AG04449 (cell line): ENCODE data around the gene LATS2.

Experiments used
- CTCF ChIA-PET: fragments of 350-600 bp; formaldehyde crosslinking; extraction: SDS; loops from one replicate; lab custom pipeline; 2021; ENCODE audit warnings: antibody characterized with exemption; lab: Yijun Ruan, JAX
- POLR2A ChIA-PET: fragments of 400-600, 350-600 bp; formaldehyde crosslinking; extraction: SDS; loops from one replicate; lab custom pipeline; 2020; ENCODE audit warnings: antibody characterized with exemption, inconsistent platforms; lab: Yijun Ruan, JAX
- DNase-seq: peaks from one replicate; pipeline ENCODE4 v3.0.0-alpha.2; 2010; ENCODE audit warnings: low read depth, low spot score
- H3K4me3 ChIP-seq: 2 replicates; pipeline ENCODE4 v1.5.1; 2011; ENCODE audit warnings: low read depth, mild to moderate bottlenecking, control low read depth, low read length
- CTCF ChIP-seq: IDR thresholded peaks from one replicate; pipeline ENCODE4 v1.5.1; 2011; ENCODE audit warnings: mild to moderate bottlenecking, moderate library complexity, low read length, control low read depth, inconsistent platforms; ENCODE audit not compliant: insufficient read depth; ENCODE audit errors: missing control alignments

LATS2 gene

DNA sequence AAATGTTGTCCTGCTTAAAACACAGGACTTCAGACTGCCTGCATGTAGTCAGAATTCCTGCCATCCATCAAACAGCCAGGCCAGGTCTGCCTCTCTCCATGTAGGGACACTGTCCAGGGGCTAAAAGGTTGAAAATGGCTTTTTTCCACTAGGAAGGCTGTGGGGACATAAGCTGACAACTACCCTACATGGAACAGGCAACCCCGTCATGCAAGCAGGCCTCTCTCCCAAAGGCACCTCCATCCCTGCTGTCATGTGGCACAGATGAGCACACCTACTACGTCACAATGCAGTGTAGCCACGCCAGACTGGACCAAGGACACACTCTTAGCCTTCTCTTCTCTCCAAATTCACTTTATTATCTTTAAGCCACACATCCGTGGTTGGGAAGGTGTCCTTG is 40.8 kb downstream of the LATS2 start:
- no peak for DNase-seq
- ChIA-PET CTCF (interaction anchor here (1.2 to 1.4 kb wide), 2 partner anchors 15 to 457 kb away, joined by 3 to 4 read pairs; no protein-coding TSS in a partner anchor), POLR2A (no interaction called here)
- TF ChIP-seq CTCF, result no peak
- no peak overlapping the region for H3K4me3 ChIP-seq

DNA sequence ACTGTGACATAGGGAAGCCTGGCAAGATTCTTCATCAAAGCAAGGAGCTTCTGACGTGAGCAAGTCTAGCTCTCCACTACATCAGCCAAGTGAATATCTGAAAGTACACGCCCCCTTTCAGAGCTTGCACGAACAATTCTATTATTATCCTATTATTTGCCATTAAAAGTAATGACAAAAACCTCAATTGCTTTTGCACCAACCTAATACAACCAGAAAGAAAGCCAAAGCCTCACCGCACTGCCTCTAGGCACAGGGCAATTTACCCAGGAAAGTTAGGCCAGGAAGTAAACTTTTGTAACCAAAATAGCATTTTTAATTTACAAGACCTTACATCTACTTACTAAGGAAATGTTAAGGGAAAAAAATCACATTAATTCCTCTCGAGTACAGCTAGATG is 41.2 kb downstream of the LATS2 start:
- no peak for DNase-seq
- ChIA-PET POLR2A (interaction anchor here (0.7 to 1.0 kb wide), 2 partner anchors 10 kb away, joined by 3 to 4 read pairs; no protein-coding TSS in a partner anchor), CTCF (interaction anchor here (1.2 to 1.4 kb wide), 2 partner anchors 15 to 457 kb away, joined by 3 to 4 read pairs; no protein-coding TSS in a partner anchor)
- no peak overlapping the region for H3K4me3 ChIP-seq
- no peak for TF ChIP-seq CTCF

DNA sequence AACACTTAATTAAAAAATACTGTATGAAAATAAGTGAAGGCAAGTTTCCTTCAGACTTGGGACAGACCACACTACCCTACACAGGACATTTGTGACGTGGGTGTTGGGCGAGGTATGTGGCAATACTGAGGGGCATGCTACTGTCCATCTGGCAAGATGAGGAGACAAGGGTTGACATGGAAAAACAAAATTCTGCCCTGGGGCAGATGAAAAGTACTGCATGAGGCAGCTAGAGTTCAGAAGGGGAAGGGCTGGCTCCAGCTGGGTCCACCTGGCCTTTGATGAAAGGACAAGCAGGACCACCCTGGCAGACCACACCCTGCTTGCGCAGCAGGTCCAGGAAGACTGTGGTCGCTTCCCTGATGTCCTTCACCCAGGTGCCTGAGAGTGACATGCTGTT is 43.2 kb downstream of the LATS2 start:
- ChIA-PET POLR2A (no interaction called here), CTCF (no interaction called here)
- no peak overlapping the region for H3K4me3 ChIP-seq
- no peak for DNase-seq
- no peak for TF ChIP-seq CTCF

DNA sequence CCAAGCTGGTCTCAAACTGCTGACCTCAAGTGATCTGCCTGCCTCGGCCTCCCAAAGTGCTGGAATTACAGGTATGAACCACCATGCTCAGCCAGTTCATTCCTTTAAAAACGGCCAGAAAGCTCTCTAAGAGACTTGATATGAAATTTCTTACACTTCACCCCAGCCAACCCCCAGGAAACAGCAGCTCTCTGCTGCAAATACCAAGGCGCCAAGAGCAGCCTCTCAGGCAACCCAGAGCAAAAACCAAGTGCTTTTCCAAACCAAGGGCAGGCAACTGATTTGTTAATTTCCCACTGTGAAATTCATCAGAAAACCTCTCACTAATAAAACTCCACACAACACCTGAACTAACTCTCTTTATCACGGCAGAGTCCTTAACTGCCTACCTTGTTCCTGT is 44.9 kb downstream of the LATS2 start:
- POLR2A ChIA-PET, result interaction anchor here (1.4 kb wide), 1 partner anchor 44 kb away, joined by 3 read pairs; no protein-coding TSS in a partner anchor
- CTCF ChIA-PET, result interaction anchor here (1.7 kb wide), 1 partner anchor 17 kb away, joined by 4 read pairs; no protein-coding TSS in a partner anchor
- no peak overlapping the region for H3K4me3 ChIP-seq
- no peak for TF ChIP-seq CTCF
- no peak for DNase-seq

DNA sequence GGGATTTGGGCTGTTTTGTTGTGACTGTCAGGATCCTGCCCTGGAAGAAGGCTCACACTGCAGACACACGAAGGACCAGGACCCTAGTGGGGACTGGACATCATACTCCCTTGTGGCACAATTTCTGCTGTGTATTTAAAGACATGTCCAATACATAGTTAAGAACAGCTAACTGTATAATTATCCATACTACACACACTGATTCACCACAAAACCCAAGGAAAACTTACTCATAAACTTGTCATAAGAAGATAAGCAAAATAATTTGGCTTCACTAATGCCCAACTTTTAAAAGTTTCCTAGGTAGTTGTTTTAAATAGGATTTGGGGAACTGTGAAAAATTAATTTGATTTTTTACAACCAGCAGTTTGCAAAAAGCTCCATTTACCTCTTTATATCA is 46.1 kb downstream of the LATS2 start:
- no peak overlapping the region for H3K4me3 ChIP-seq
- no peak for DNase-seq
- no peak for TF ChIP-seq CTCF
- CTCF ChIA-PET, result interaction anchor here (1.0 to 1.6 kb wide), 4 partner anchors 9 to 156 kb away, joined by 3 read pairs; no protein-coding TSS in a partner anchor
- POLR2A ChIA-PET, result interaction anchor here (0.8 to 1.7 kb wide), 3 partner anchors 12 to 54 kb away, joined by 3 to 6 read pairs (median 3); no protein-coding TSS in a partner anchor

- ChIA-PET CTCF (interaction anchor here (1.1 to 1.6 kb wide), 3 partner anchors 9 to 156 kb away, joined by 3 read pairs; no protein-coding TSS in a partner anchor), POLR2A (interaction anchor here (0.8 to 1.7 kb wide), 3 partner anchors 11 to 55 kb away, joined by 3 to 6 read pairs (median 3); no protein-coding TSS in a partner anchor)
- TF ChIP-seq CTCF, result no peak
These were observed 46.8 kb downstream of the LATS2 start for GRCh38 chr13:21014502-21015170.

More at GRCh38 chr13:21014502-21015170, 46.8 kb downstream of the LATS2 start:
- peak; percentile 21 for DNase-seq
- no peak overlapping the region for H3K4me3 ChIP-seq
